Endodermal cell (in vitro differentiated cells): Measurements from ENCODE around the gene LMX1B. TPM values are rescaled to one million over a fixed set of nuclear protein-coding genes. Genes with fewer than 3 reads are reported as not detected.
A peak's percentile ranks its signal among the peaks of the same experiment; 100 is the strongest.

Experiments
- DNase-seq: peaks from one replicate; pipeline ENCODE4 v3.0.0-alpha.2; 2017
- H3K27ac ChIP-seq: 2 replicates; pipeline ENCODE4 v1.5.1; 2013; ENCODE audit warnings: mild to moderate bottlenecking, low read depth, low read length, moderate library complexity
- H3K27me3 ChIP-seq: 2 replicates; pipeline ENCODE4 v1.6.1; 2013; ENCODE audit warnings: mild to moderate bottlenecking, low read length, moderate library complexity; ENCODE audit not compliant: insufficient read depth, control insufficient read depth, poor library complexity, severe bottlenecking
- H3K36me3 ChIP-seq: 2 replicates; pipeline ENCODE4 v1.7.0; 2013; ENCODE audit warnings: mild to moderate bottlenecking, low read length, moderate library complexity; ENCODE audit not compliant: control insufficient read depth, insufficient read depth
- H3K4me1 ChIP-seq: one replicate; pipeline ENCODE4 v1.7.0; 2013; ENCODE audit warnings: low read length; ENCODE audit not compliant: control insufficient read depth, insufficient read depth
- H3K4me3 ChIP-seq: 2 replicates; pipeline ENCODE4 v1.5.1; 2013; ENCODE audit warnings: mild to moderate bottlenecking, low read length, moderate library complexity
- H3K9ac ChIP-seq: 2 replicates; pipeline ENCODE4 v1.6.1; 2013; ENCODE audit warnings: mild to moderate bottlenecking, low read length, moderate library complexity; ENCODE audit not compliant: poor library complexity, severe bottlenecking; ENCODE audit errors: extremely low read depth
- H3K9me3 ChIP-seq: 2 replicates; pipeline ENCODE4 v1.6.1; 2013; ENCODE audit warnings: mild to moderate bottlenecking, low read length, moderate library complexity; ENCODE audit not compliant: control insufficient read depth
- H3K27ac Mint-ChIP-seq: 2 replicates; pipeline ENCODE4 v1.8.0; 2020; ENCODE audit warnings: mixed read lengths
- H3K27me3 Mint-ChIP-seq: 2 replicates; pipeline ENCODE4 v1.8.0; 2021; ENCODE audit warnings: mild to moderate bottlenecking, mixed read lengths; ENCODE audit not compliant: insufficient read depth
- H3K36me3 Mint-ChIP-seq: 2 replicates; pipeline ENCODE4 v1.8.0; 2020; ENCODE audit warnings: low read depth, mixed read lengths
- H3K4me1 Mint-ChIP-seq: 2 replicates; pipeline ENCODE4 v1.8.0; 2020; ENCODE audit warnings: mixed read lengths
- H3K4me3 Mint-ChIP-seq: 2 replicates; pipeline ENCODE4 v1.8.0; 2020; ENCODE audit warnings: mild to moderate bottlenecking, moderate library complexity, mixed read lengths
- H3K9me3 Mint-ChIP-seq: 2 replicates; pipeline ENCODE4 v1.8.0; 2020; ENCODE audit warnings: mild to moderate bottlenecking, mixed read lengths
- WGBS, 2 experiments: methylation state at CpG; one replicate each; pipeline versions ENCODE4 v1.1.5 to v1.1.7; 2013; ENCODE audit warnings: missing lambda C conversion rate in 2 of 2, mixed read lengths in 1 of 2; ENCODE audit not compliant: insufficient coverage in 1 of 2, insufficient read length in 1 of 2; 5-methylcytosine and 5-hydroxymethylcytosine counted together
- total RNA-seq, 2 donors: library from RNA; stranded (reverse); fragmentation: NEBNext Ultra II Directional in 1 of 2; extraction: Animal tissue kit (Norgen Biotek cat#: 25700) in 1 of 2; gene quantifications; 2 replicates in 1 of 2; 3 replicates in 1 of 2; pipeline ENCODE4 v1.2.1, GENCODE V29; 2021
- TF ChIP-seq, protein P1 (sequence below): fragments of 200-600 bp; sonication (generic); conservative IDR thresholded peaks from 2 replicates; pipeline ENCODE4 v1.5.0; 2021; ENCODE audit warnings: antibody characterized with exemption, mild to moderate bottlenecking

The LMX1B gene
- total RNA-seq, 2 donors from 2014 or later: 11.1 to 11.4 TPM

DNA sequence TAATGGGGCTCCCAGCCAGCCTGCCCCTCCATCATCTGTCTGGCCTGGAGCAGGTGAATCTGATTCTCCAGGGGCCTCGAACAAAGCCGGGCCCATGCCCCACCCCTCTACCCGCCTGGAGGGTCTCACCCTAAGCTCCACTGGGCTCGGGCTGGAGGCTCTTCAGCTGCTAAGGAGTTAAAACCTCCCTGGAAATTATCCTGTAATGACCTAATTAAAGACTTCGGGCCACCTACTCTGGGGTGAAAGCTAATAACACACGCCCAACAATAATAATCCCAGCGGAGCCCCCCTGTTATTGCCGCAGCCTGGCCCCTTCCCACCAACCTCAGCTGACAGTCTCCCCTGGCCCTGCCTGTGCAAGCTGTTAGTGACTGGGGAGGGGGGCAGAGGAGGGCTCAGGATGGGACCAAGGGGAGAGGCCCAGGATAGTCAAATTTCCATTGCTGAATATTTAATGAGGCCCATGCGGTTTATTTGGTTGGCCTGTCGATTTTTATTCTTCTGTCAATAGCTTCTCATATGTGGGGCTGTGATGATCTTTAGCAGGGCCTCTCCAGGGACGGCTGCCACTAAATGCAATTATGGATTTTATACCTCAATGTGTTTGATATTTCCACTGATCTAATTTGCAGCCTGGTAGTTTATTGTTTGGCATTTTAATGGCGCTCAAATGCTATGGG, 25.7 kb downstream of the LMX1B start:
- Histone ChIP-seq H3K27me3 (peaks cover 62% of the 10 kb centered on the region), H3K9me3 (no peaks in the 10 kb centered on the region), H3K27ac (peak overlapping the region; percentile 72), H3K4me1 (peaks cover 38% of the 10 kb centered on the region), H3K9ac (no peak overlapping the region), H3K36me3 (no peaks in the 10 kb centered on the region), H3K4me3 (no peak overlapping the region)
- Mint-ChIP-seq H3K4me3 (peak overlapping the region; percentile 49), H3K27ac (no peak overlapping the region), H3K4me1 (peaks cover 49% of the 10 kb centered on the region), H3K27me3 (peaks cover 90% of the 10 kb centered on the region), H3K9me3 (no peaks in the 10 kb centered on the region), H3K36me3 (no peaks in the 10 kb centered on the region)
- WGBS, 2 experiments: 51 to 66% methylated on average over 6 to 12 of the region's 12 CpGs
- TF ChIP-seq, protein P1, sequence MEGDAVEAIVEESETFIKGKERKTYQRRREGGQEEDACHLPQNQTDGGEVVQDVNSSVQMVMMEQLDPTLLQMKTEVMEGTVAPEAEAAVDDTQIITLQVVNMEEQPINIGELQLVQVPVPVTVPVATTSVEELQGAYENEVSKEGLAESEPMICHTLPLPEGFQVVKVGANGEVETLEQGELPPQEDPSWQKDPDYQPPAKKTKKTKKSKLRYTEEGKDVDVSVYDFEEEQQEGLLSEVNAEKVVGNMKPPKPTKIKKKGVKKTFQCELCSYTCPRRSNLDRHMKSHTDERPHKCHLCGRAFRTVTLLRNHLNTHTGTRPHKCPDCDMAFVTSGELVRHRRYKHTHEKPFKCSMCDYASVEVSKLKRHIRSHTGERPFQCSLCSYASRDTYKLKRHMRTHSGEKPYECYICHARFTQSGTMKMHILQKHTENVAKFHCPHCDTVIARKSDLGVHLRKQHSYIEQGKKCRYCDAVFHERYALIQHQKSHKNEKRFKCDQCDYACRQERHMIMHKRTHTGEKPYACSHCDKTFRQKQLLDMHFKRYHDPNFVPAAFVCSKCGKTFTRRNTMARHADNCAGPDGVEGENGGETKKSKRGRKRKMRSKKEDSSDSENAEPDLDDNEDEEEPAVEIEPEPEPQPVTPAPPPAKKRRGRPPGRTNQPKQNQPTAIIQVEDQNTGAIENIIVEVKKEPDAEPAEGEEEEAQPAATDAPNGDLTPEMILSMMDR: no peak
- DNase-seq: no peak

DNA sequence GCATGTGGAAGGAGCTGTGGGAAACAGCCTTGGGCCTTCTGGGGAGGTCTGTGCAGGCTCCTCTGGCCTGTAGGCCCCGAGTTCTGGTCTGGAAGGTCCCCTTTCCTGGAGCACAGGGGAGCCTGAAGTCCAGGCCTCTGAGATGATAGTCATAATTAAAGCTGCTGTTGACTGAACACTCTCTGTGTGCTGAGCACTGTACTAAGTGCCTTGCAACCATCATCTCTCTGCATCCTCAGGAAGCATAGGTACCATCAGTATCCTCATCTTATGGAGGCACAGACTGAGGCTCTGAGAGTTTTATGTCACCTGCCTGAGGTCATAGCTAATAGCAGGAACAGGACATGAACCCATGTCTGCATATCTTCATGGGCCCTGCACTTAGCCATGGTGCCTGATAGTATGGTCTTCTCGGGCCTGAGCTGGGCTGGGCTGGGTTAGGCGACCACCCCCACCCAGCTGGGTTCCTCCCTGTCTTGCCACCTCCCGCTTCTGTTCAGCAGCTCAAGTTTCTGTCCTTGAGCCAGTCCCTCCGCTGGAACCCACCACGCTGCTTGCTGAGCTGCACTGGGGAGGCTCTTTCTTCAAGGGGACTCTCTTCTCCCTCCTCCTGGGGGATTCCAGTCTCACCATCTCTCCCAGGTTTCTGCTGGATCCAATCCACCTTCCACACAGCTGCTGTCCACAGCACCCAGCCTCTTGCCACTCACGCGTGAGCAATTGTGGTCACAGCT, 27.6 kb downstream of the LMX1B start:
- H3K4me1 Mint-ChIP-seq: peaks cover 47% of the 10 kb centered on the region
- H3K9me3 Mint-ChIP-seq: no peaks in the 10 kb centered on the region
- H3K4me3 ChIP-seq: no peak overlapping the region
- WGBS, 2 experiments: 74 to 86% methylated on average over 5 to 8 of the region's 8 CpGs
- TF ChIP-seq, protein P1: no peak
- H3K9me3 ChIP-seq: no peaks in the 10 kb centered on the region
- no peaks in the 10 kb centered on the region for H3K36me3 Mint-ChIP-seq
- H3K27ac Mint-ChIP-seq: no peak overlapping the region
- H3K27ac ChIP-seq: no peak overlapping the region
- H3K27me3 ChIP-seq: peaks cover 71% of the 10 kb centered on the region
- H3K27me3 Mint-ChIP-seq: peaks cover 92% of the 10 kb centered on the region
- peaks cover 40% of the 10 kb centered on the region for H3K4me1 ChIP-seq
- H3K4me3 Mint-ChIP-seq: no peak overlapping the region
- H3K36me3 ChIP-seq: no peaks in the 10 kb centered on the region
- no peak for DNase-seq
- no peak overlapping the region for H3K9ac ChIP-seq

DNA sequence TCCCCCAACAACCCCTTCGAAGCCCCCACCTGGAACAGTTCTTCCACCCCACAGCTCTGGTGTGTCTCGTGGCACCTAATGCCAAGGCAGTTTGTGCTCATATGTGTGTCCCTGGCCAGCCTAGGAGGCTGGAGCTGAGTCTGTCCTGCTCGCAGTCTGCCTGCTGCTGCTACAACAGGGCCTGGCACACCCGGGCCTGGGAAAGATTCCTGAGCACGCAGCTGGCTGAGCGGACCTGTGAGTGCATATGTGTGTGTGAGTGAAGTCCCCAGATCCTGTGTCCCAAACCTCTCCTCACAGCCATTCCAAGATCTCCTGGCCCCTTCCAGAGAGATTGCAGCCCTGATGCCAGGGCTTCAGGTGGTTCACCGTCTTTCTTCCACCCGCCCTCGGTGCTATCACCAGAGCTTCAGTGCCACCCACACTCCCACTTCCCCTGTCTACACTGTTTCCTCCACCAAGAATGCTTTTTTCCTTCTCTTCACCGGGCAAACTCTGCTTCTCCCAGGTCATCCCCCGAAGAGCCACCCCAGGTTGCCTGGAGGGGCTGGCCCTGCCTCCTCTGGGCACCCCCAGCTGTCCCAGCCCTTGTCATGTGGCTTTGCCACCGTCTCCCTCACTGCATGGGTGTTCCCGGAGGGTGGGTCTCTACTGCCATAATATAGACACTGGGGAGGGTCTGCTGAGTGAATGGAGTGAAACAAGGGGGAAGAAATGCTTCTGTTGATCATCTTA, 28.4 kb downstream of the LMX1B start:
- Mint-ChIP-seq H3K27ac (peak overlapping the region; percentile 74), H3K4me3 (peak overlapping the region; percentile 21), H3K27me3 (peaks cover 92% of the 10 kb centered on the region), H3K36me3 (no peaks in the 10 kb centered on the region), H3K9me3 (no peaks in the 10 kb centered on the region), H3K4me1 (peaks cover 48% of the 10 kb centered on the region)
- H3K36me3 ChIP-seq: no peaks in the 10 kb centered on the region
- no peaks in the 10 kb centered on the region for H3K9me3 ChIP-seq
- no peak overlapping the region for H3K27ac ChIP-seq
- H3K4me1 ChIP-seq: peaks cover 40% of the 10 kb centered on the region
- H3K9ac ChIP-seq: no peak overlapping the region
- TF ChIP-seq, protein P1: no peak
- H3K27me3 ChIP-seq: peaks cover 75% of the 10 kb centered on the region
- WGBS, 2 experiments: 83 to 100% methylated on average over 2 to 13 of the region's 13 CpGs
- DNase-seq: peak; percentile 63
- peak overlapping the region; percentile 54 for H3K4me3 ChIP-seq
